PC-3 (cell line): ENCODE data around the gene ADGRV1. TPM values are rescaled to one million over a fixed set of nuclear protein-coding genes. Genes with fewer than 3 reads are reported as not detected.

Experiments used
- ATAC-seq: fragments of 200-7000 bp; cut with Tn5 transposase; 2 replicates; pipeline ENCODE4 v1.9.1; 2020; ENCODE audit warnings: mild to moderate bottlenecking, moderate library complexity
- BruUV-seq: library from RNA; stranded (reverse); fragments of 400-500 nt; replicated peaks from 2 replicates; lab custom pipeline; 2021; lab: Mats Ljungman, UMichigan
- CTCF ChIA-PET: fragments of 300-600 bp; sonication (Branson Sonifier 250); formaldehyde crosslinking; loops from one replicate; lab custom pipeline; 2022; ENCODE audit warnings: antibody characterized with exemption; lab: Charles Lee
- POLR2A ChIA-PET: fragments of 300-600 bp; sonication (Branson Sonifier 250); formaldehyde crosslinking; loops from one replicate; lab custom pipeline; 2022; ENCODE audit warnings: antibody characterized with exemption; ENCODE audit not compliant: unreplicated experiment; lab: Charles Lee
- DNase-seq: peaks from one replicate; pipeline ENCODE4 v3.0.0-alpha.2; 2015
- H2AFZ ChIP-seq: fragments of 300-600 bp; sonication (generic); 2 replicates; pipeline ENCODE4 v1.6.0; 2016; ENCODE audit warnings: antibody characterized with exemption, low read length
- H3F3A ChIP-seq: fragments of 300-600 bp; sonication (generic); one replicate; pipeline ENCODE4 v1.6.0; 2017; ENCODE audit warnings: antibody characterized with exemption, low read length, control low read depth, mild to moderate bottlenecking; ENCODE audit not compliant: unreplicated experiment
- H3K27ac ChIP-seq: fragments of 300-600 bp; sonication (generic); 2 replicates; pipeline ENCODE4 v1.5.1; 2016; ENCODE audit warnings: mild to moderate bottlenecking, low read length
- H3K27me3 ChIP-seq: fragments of 300-600 bp; sonication (generic); 2 replicates; pipeline ENCODE4 v1.6.1; 2016; ENCODE audit warnings: low read length, mixed read lengths
- H3K36me3 ChIP-seq: fragments of 300-600 bp; sonication (generic); 2 replicates; pipeline ENCODE4 v1.6.1; 2016; ENCODE audit warnings: low read depth, mixed run types, low read length, mixed read lengths
- H3K4me1 ChIP-seq: fragments of 300-600 bp; sonication (generic); 2 replicates; pipeline ENCODE4 v1.5.1; 2016; ENCODE audit warnings: low read length; ENCODE audit not compliant: insufficient read depth
- H3K4me2 ChIP-seq: fragments of 300-600 bp; sonication (generic); 2 replicates; pipeline ENCODE4 v1.6.0; 2016; ENCODE audit warnings: low read length
- H3K4me3 ChIP-seq: fragments of 300-600 bp; sonication (generic); 2 replicates; pipeline ENCODE4 v1.5.1; 2016; ENCODE audit warnings: mild to moderate bottlenecking, low read length, mixed read lengths
- H3K79me2 ChIP-seq: fragments of 300-600 bp; sonication (generic); 2 replicates; pipeline ENCODE4 v1.6.1; 2017; ENCODE audit warnings: low read length, mixed read lengths
- H3K9ac ChIP-seq: fragments of 300-600 bp; sonication (generic); 2 replicates; pipeline ENCODE4 v1.6.0; 2016; ENCODE audit warnings: mild to moderate bottlenecking, low read length
- H3K9me2 ChIP-seq: fragments of 300-600 bp; sonication (generic); replicated peaks from 2 replicates; pipeline ENCODE4 v1.6.1; 2016; ENCODE audit warnings: mixed run types, low read length, mixed read lengths
- H3K9me3 ChIP-seq: fragments of 300-600 bp; sonication (generic); 2 replicates; pipeline ENCODE4 v1.6.1; 2016; ENCODE audit warnings: low read length, mixed read lengths
- H4K20me1 ChIP-seq: fragments of 300-600 bp; sonication (generic); 2 replicates; pipeline ENCODE4 v1.6.1; 2016; ENCODE audit warnings: low read length, mixed read lengths
- EZH2 ChIP-seq: fragments of 300-600 bp; sonication (generic); IDR thresholded peaks from one replicate; pipeline ENCODE4 v1.6.1; 2017; ENCODE audit warnings: antibody characterized with exemption, mild to moderate bottlenecking, low read length; ENCODE audit not compliant: unreplicated experiment
- EZH2phosphoT487 ChIP-seq: fragments of 300-600 bp; sonication (generic); IDR thresholded peaks from 2 replicates; pipeline ENCODE4 v1.6.1; 2018; ENCODE audit warnings: mild to moderate bottlenecking, antibody characterized with exemption, low read length, borderline replicate concordance
- intact Hi-C: fragments of 100-400 bp; cut with micrococcal nuclease; formaldehyde crosslinking; loops from 2 replicates; pipeline ENCODE4 v1.9.0; 2023
- total RNA-seq: library from RNA; depleted of rRNA; stranded (reverse); fragments of >200 nt; gene quantifications from 2 replicates; pipeline ENCODE4 v1.2.3, GENCODE V29; 2014
- TF ChIP-seq, protein P1 (sequence below): fragments of 300-600 bp; sonication (generic); conservative IDR thresholded peaks from 2 replicates; pipeline ENCODE4 v1.5.1; 2017; ENCODE audit warnings: antibody characterized with exemption, low read depth, mild to moderate bottlenecking, low read length

ADGRV1 gene
- total RNA-seq, 1 experiment from 2014 or later: 22.7 TPM

GRCh38 chr5:91074615-91075014 is 516.0 kb downstream of the ADGRV1 start:
- CTCF ChIA-PET: no interaction called here
- Histone ChIP-seq H3F3A (no peaks in the 10 kb centered on the region), H3K9me2 (no peaks in the 10 kb centered on the region), H3K36me3 (no peaks in the 10 kb centered on the region), H3K27me3 (no peaks in the 10 kb centered on the region), H3K9me3 (no peaks in the 10 kb centered on the region), H3K4me1 (peaks cover 44% of the 10 kb centered on the region), H3K4me3 (no peak overlapping the region), H3K79me2 (no peaks in the 10 kb centered on the region), H3K9ac (no peak overlapping the region), H4K20me1 (no peaks in the 10 kb centered on the region), H3K4me2 (no peak overlapping the region), H3K27ac (no peak overlapping the region), H2AFZ (no peak overlapping the region)
- POLR2A ChIA-PET: no interaction called here
- BruUV-seq: no TSS peak
- no peak for ATAC-seq
- TF ChIP-seq EZH2phosphoT487: no peak
- TF ChIP-seq, protein P1, sequence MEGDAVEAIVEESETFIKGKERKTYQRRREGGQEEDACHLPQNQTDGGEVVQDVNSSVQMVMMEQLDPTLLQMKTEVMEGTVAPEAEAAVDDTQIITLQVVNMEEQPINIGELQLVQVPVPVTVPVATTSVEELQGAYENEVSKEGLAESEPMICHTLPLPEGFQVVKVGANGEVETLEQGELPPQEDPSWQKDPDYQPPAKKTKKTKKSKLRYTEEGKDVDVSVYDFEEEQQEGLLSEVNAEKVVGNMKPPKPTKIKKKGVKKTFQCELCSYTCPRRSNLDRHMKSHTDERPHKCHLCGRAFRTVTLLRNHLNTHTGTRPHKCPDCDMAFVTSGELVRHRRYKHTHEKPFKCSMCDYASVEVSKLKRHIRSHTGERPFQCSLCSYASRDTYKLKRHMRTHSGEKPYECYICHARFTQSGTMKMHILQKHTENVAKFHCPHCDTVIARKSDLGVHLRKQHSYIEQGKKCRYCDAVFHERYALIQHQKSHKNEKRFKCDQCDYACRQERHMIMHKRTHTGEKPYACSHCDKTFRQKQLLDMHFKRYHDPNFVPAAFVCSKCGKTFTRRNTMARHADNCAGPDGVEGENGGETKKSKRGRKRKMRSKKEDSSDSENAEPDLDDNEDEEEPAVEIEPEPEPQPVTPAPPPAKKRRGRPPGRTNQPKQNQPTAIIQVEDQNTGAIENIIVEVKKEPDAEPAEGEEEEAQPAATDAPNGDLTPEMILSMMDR: no peak
- peak; percentile 21 for DNase-seq
- intact Hi-C loops: loop anchor here (5.0 kb wide), 1 partner anchor 132 kb away; no protein-coding TSS in a partner anchor

DNA sequence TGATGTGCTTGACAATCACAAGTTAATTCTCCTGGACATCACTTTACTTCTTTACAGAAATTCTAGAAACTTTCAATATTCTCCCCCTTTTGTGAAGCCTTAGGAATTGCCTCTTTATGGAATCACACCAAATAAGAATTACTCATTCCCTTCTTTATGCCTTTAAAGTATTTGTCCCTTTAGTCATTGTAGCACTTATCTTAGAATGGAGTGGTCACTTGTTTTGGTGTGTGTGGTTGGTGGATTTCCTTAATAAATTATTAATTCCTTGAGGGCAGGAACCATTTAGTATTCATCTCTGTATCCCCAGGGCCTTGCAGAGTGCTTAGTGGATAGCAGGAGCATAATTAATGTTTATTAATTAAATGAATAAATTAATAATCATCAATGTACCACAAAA is 517.5 kb downstream of the ADGRV1 start:
- ATAC-seq (0 out of 2 replicates have a peak, but pooled peaks have one; percentile 8), DNase-seq (peak; percentile 34)
- no peaks in the 10 kb centered on the region for H3K27me3 ChIP-seq
- no peaks in the 10 kb centered on the region for H3K36me3 ChIP-seq
- no peak overlapping the region for H2AFZ ChIP-seq
- intact Hi-C loops: loop anchor here (5.0 kb wide), 1 partner anchor 134 kb away; no protein-coding TSS in a partner anchor
- no peak for TF ChIP-seq EZH2phosphoT487
- TF ChIP-seq EZH2: no peak
- TF ChIP-seq, protein P1: no peak
- no TSS peak for BruUV-seq
- no peak overlapping the region for H3K27ac ChIP-seq
- H3K79me2 ChIP-seq: no peaks in the 10 kb centered on the region
- ChIA-PET POLR2A (no interaction called here), CTCF (no interaction called here)
- H3K4me2 ChIP-seq: no peak overlapping the region
- no peaks in the 10 kb centered on the region for H3K9me2 ChIP-seq
- no peaks in the 10 kb centered on the region for H3F3A ChIP-seq
- no peaks in the 10 kb centered on the region for H4K20me1 ChIP-seq
- H3K4me3 ChIP-seq: no peak overlapping the region
- H3K9me3 ChIP-seq: no peaks in the 10 kb centered on the region
- peaks cover 48% of the 10 kb centered on the region for H3K4me1 ChIP-seq
- no peak overlapping the region for H3K9ac ChIP-seq

DNA sequence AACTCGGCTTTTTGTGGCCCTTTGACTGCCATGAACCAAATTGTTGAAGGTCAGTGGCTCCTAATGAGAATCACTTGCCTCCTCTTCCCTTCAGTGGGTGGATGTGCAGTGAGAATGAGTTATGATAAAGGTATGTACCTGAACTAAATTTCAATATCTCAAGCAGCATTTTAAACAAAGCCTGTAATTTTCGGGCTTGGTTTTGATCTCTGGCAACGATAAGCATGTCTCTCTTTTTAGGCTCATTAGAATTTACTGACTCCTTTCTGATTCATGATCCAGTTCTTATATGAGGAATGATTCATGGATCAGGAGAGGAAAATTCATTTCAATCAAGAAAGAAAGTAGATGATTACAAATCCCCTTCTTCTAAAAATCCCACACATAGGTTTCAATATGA is 519.0 kb downstream of the ADGRV1 start:
- BruUV-seq: no TSS peak
- POLR2A ChIA-PET: no interaction called here

More for the DNA sequence above, 519.0 kb downstream of the ADGRV1 start:
- H3K27ac ChIP-seq: peak overlapping the region; percentile 40
- H3K4me2 ChIP-seq: peak overlapping the region; percentile 26
- H3K9ac ChIP-seq: no peak overlapping the region
- no peaks in the 10 kb centered on the region for H3K27me3 ChIP-seq
- no peaks in the 10 kb centered on the region for H4K20me1 ChIP-seq
- CTCF ChIA-PET: no interaction called here
- DNase-seq (peak; percentile 77), ATAC-seq (peak; percentile 38)
- no peaks in the 10 kb centered on the region for H3F3A ChIP-seq
- no peak overlapping the region for H3K4me3 ChIP-seq
- no peaks in the 10 kb centered on the region for H3K79me2 ChIP-seq
- H3K9me3 ChIP-seq: no peaks in the 10 kb centered on the region
- peaks cover 49% of the 10 kb centered on the region for H3K4me1 ChIP-seq
- intact Hi-C loops: loop anchor here (5.0 kb wide), 1 partner anchor 135 kb away; no protein-coding TSS in a partner anchor
- H3K36me3 ChIP-seq: no peaks in the 10 kb centered on the region
- H3K9me2 ChIP-seq: no peaks in the 10 kb centered on the region
- H2AFZ ChIP-seq: no peak overlapping the region; the same call in 1 of the 2 replicates
- TF ChIP-seq, protein P1: no peak
- TF ChIP-seq EZH2phosphoT487: no peak
- TF ChIP-seq EZH2: no peak
